WERI-Rb-1 (cell line): ENCODE measurements around the gene AHRR.

Source experiments
- DNase-seq: peaks from one replicate; pipeline ENCODE4 v3.0.0-alpha.2; 2020
- H3K27ac ChIP-seq: fragments of 250-450 bp; sonication (Bioruptor Pico); 2 replicates; pipeline ENCODE4 v1.5.1; 2020; ENCODE audit warnings: mild to moderate bottlenecking, moderate library complexity
- H3K27me3 ChIP-seq: fragments of 250-450 bp; sonication (Bioruptor Pico); 2 replicates; pipeline ENCODE4 v1.5.1; 2021; ENCODE audit warnings: mild to moderate bottlenecking, low read depth, moderate library complexity; ENCODE audit not compliant: insufficient read depth, severe bottlenecking
- H3K36me3 ChIP-seq: fragments of 250-450 bp; sonication (Bioruptor Pico); 2 replicates; pipeline ENCODE4 v1.5.1; 2020; ENCODE audit warnings: mild to moderate bottlenecking, moderate library complexity
- H3K4me3 ChIP-seq: 2 replicates; pipeline ENCODE4 v1.5.1; 2011; ENCODE audit warnings: low read depth, mild to moderate bottlenecking, control low read depth, low read length
- H3K9me3 ChIP-seq: fragments of 250-450 bp; sonication (Bioruptor Pico); 2 replicates; pipeline ENCODE4 v1.5.1; 2021; ENCODE audit warnings: mild to moderate bottlenecking, moderate library complexity; ENCODE audit not compliant: severe bottlenecking
- CTCF ChIP-seq: IDR thresholded peaks from 2 replicates; pipeline ENCODE4 v1.5.1; 2011; ENCODE audit warnings: low read depth, mild to moderate bottlenecking, control low read depth, inconsistent platforms, low read length

AHRR gene

GRCh38 chr5:370311-370958 lies 48.9 kb downstream of the AHRR start:
- Histone ChIP-seq H3K4me3 (no peak overlapping the region), H3K27ac (no peak overlapping the region), H3K9me3 (peaks cover 12% of the 10 kb centered on the region), H3K36me3 (no peaks in the 10 kb centered on the region), H3K27me3 (peaks cover 15% of the 10 kb centered on the region)
- TF ChIP-seq CTCF = no peak
- DNase-seq = no peak

- Histone ChIP-seq H3K27me3 (peaks cover 15% of the 10 kb centered on the region), H3K4me3 (no peak overlapping the region), H3K27ac (no peak overlapping the region), H3K36me3 (no peaks in the 10 kb centered on the region), H3K9me3 (peaks cover 6% of the 10 kb centered on the region)
- no peak for DNase-seq
- TF ChIP-seq CTCF = no peak
These were observed 49.7 kb downstream of the AHRR start for GRCh38 chr5:370959-371810.

GRCh38 chr5:371811-372555 lies 50.5 kb downstream of the AHRR start:
- Histone ChIP-seq H3K27me3 (peaks cover 15% of the 10 kb centered on the region), H3K4me3 (no peak overlapping the region), H3K9me3 (no peaks in the 10 kb centered on the region), H3K36me3 (no peaks in the 10 kb centered on the region), H3K27ac (no peak overlapping the region)
- TF ChIP-seq CTCF = no peak
- no peak for DNase-seq

- no peak overlapping the region for H3K4me3 ChIP-seq
- no peak overlapping the region for H3K27ac ChIP-seq
These were observed 51.1 kb downstream of the AHRR start for GRCh38 chr5:372556-372995.

More at GRCh38 chr5:372556-372995, 51.1 kb downstream of the AHRR start:
- Histone ChIP-seq H3K27me3 (peaks cover 15% of the 10 kb centered on the region), H3K36me3 (no peaks in the 10 kb centered on the region), H3K9me3 (no peaks in the 10 kb centered on the region)
- DNase-seq = no peak
- no peak for TF ChIP-seq CTCF
